ENCODE data around the gene TMEM219.

- TF ChIP-seq CTCF (IDR thresholded peaks at IDR 0.05) = no peak
- TF ChIP-seq POLR2A (IDR thresholded peaks at IDR 0.05) = no peak
- TF ChIP-seq EP300 (IDR thresholded peaks at IDR 0.05) = no peak
Measured at GRCh38 chr16:29916979-29917378, 44.9 kb upstream of the TMEM219 start.
